Measurements from ENCODE around the gene VPS35L.

VPS35L gene

GRCh38 chr16:19563377-19563776 lies 7.9 kb downstream of the VPS35L start:
- peak overlapping the region in 1 of 2 donors; percentile 17 for H3K27ac Mint-ChIP-seq
- no peak overlapping the region for H3K4me3 Mint-ChIP-seq
- no peak for ATAC-seq
- DNase-seq, result no peak
- H3K4me1 Mint-ChIP-seq, result peaks cover 17% of the 10 kb centered on the region
- H3K9me3 Mint-ChIP-seq, result no peaks in the 10 kb centered on the region
- no peaks in the 10 kb centered on the region for H3K27me3 Mint-ChIP-seq

GRCh38 chr16:19566362-19566761 lies 10.9 kb downstream of the VPS35L start:
- peaks cover 6% of the 10 kb centered on the region for H3K4me1 Mint-ChIP-seq
- H3K9me3 Mint-ChIP-seq, result no peaks in the 10 kb centered on the region
- ATAC-seq, result no peak
- DNase-seq, result no peak
- no peak overlapping the region for H3K4me3 Mint-ChIP-seq
- H3K27me3 Mint-ChIP-seq, result no peaks in the 10 kb centered on the region
- no peak overlapping the region for H3K27ac Mint-ChIP-seq

GRCh38 chr16:19567560-19567959 lies 12.1 kb downstream of the VPS35L start:
- Mint-ChIP-seq H3K4me3 (no peak overlapping the region), H3K27me3 (no peaks in the 10 kb centered on the region), H3K9me3 (no peaks in the 10 kb centered on the region), H3K27ac (no peak overlapping the region), H3K4me1 (no peaks in the 10 kb centered on the region)
- ATAC-seq, result no peak
- DNase-seq, result no peak

DNA sequence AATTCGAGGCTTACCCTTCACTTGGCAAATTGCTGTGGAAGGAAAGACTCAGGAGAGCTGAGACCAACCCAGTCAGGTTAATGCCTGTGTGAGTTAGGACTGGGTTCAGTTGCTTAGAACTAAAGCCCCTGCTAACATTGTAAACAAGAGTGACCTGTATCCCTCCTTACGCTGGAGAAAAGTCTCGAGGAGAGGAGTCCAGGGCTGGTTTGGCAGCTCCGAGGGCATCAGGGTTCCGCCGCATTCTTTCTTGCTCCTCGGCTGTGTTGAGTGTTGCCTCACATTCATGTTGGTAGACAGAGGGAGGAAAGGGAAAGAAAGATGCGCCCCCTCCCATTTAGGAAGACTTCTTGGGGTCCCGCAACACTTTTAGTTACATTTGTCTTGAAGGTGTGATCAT lies 18.5 kb downstream of the VPS35L start:
- DNase-seq (no peak), ATAC-seq (no peak)
- no peaks in the 10 kb centered on the region for H3K4me1 Mint-ChIP-seq
- H3K9me3 Mint-ChIP-seq, result no peaks in the 10 kb centered on the region
- H3K27ac Mint-ChIP-seq, result no peak overlapping the region
- H3K27me3 Mint-ChIP-seq, result no peaks in the 10 kb centered on the region
- no peak overlapping the region for H3K4me3 Mint-ChIP-seq

GRCh38 chr16:19574615-19575014 lies 19.1 kb downstream of the VPS35L start:
- ATAC-seq (no peak), DNase-seq (no peak)
- Mint-ChIP-seq H3K9me3 (no peaks in the 10 kb centered on the region), H3K4me1 (no peaks in the 10 kb centered on the region), H3K27me3 (no peaks in the 10 kb centered on the region), H3K4me3 (no peak overlapping the region), H3K27ac (no peak overlapping the region)

- peak overlapping the region in 1 of 2 donors; percentile 74 for H3K27ac Mint-ChIP-seq
- no peak for ATAC-seq
- H3K4me3 Mint-ChIP-seq, result no peak overlapping the region
- DNase-seq, result no peak
- peaks cover 0 to 7% of the 10 kb centered on the region in 2 donors for H3K9me3 Mint-ChIP-seq
- H3K4me1 Mint-ChIP-seq, result no peaks in the 10 kb centered on the region
- H3K27me3 Mint-ChIP-seq, result no peaks in the 10 kb centered on the region
Measured at GRCh38 chr16:19578378-19578971, 23.0 kb downstream of the VPS35L start.

DNA sequence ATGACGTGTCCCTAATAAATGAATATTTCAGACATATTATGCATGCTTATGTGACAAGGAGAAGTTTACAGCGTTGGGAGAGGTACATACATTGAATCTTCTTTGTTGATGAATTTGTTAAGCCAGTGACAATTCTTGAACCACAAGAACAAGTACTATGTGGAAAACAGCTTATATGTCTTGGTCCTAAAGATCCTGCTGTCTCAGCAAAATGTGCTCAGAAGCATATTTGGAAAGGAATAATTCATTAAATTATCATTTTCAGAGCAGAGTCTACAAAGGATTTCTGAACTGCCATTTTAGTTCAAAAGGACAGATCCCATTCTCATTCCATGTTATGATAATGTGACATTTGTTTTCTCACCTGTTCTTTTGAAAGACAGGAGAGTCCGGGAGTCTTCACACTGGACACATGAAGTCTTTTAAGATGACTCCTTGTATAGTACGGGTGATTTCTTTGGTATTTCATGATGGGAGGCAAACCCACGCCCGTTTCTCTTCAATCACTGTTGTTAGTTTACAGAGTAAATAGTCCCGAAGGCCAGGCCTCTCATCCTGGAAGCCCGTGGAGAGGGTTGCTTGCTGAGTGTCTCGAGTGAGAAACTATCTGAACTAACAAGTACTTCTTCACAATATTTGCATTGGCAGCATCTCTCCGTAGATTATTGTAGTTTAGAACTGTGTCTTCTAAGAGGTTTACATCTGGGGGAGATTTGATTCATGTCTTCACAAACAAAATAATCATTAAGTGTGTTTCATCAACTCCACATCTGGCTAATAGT lies 26.7 kb downstream of the VPS35L start:
- Mint-ChIP-seq H3K27ac (no peak overlapping the region), H3K4me3 (no peak overlapping the region), H3K27me3 (no peaks in the 10 kb centered on the region)

DNA sequence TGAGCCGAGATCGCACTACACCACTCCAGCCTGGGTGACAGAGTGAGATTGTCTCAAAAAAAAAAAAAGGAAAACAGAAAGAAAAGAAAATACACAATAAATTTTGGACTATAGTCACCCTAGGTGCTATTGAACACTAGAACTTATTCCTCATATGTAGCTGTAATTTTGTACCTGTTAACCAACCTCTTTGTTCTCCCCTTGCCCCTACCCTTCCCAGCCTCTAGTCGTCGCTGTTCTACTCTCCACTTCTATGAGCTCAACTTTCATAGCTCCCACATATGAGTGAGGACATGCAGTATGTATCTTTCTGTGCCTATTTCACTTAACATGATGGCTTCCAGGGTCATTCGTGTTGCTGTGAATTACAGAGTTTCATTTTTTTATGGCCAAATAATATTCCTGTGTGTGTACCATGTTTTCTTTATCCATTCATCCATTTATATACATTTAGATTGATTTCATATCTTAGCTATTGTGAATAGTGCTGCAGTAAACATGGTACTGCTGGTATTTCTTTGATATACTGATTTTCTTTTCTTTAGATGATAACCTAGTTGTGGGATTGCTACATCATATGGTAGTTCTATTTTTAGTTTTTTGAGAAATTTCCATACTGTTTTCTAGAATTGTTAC lies 28.3 kb downstream of the VPS35L start:
- Mint-ChIP-seq H3K9me3 (peaks cover 0 to 7% of the 10 kb centered on the region in 2 donors), H3K4me1 (peaks cover 4% of the 10 kb centered on the region), H3K27ac (peak overlapping the region in 1 of 2 donors; percentile 35), H3K4me3 (no peak overlapping the region), H3K27me3 (no peaks in the 10 kb centered on the region)
- DNase-seq (peak; percentile 4 to 13), ATAC-seq (peak; percentile 54)

More for the DNA sequence above, 26.7 kb downstream of the VPS35L start:
- ATAC-seq (no peak), DNase-seq (no peak)
- Mint-ChIP-seq H3K9me3 (peaks cover 0 to 7% of the 10 kb centered on the region in 2 donors), H3K4me1 (no peaks in the 10 kb centered on the region)

DNA sequence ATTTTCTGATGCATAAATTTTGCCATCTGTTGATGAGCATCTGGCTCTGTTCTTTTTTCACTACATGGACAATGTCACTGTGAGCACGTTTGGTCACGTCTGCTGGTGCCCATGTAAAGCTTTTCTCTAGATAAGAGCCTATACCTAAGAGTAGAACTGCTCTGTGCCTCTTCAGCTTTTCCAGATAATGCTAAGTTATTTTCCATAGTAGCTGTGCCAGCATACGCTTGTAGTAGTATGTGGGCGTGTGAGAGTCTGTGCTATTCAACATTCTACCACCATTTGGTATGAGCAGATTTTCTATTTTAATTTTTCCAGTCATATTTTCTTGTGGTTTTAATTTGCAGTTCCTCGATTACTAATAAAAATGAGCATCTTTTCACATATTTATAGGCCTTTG lies 33.2 kb downstream of the VPS35L start:
- Mint-ChIP-seq H3K27ac (no peak overlapping the region), H3K4me3 (no peak overlapping the region), H3K27me3 (no peaks in the 10 kb centered on the region), H3K9me3 (no peaks in the 10 kb centered on the region), H3K4me1 (peaks cover 10% of the 10 kb centered on the region)
- no peak for DNase-seq
- no peak for ATAC-seq

- H3K9me3 Mint-ChIP-seq, result no peaks in the 10 kb centered on the region
- peak overlapping the region in 1 of 2 donors; percentile 50 for H3K27ac Mint-ChIP-seq
- peaks cover 10% of the 10 kb centered on the region for H3K4me1 Mint-ChIP-seq
- no peak overlapping the region for H3K4me3 Mint-ChIP-seq
- H3K27me3 Mint-ChIP-seq, result no peaks in the 10 kb centered on the region
- DNase-seq (no peak), ATAC-seq (no peak)
Measured at GRCh38 chr16:19589106-19589505, 33.6 kb downstream of the VPS35L start.

GRCh38 chr16:19589771-19590302 lies 34.3 kb downstream of the VPS35L start:
- Mint-ChIP-seq H3K4me3 (no peak overlapping the region), H3K27ac (peak overlapping the region in 1 of 2 donors; percentile 91), H3K27me3 (no peaks in the 10 kb centered on the region), H3K4me1 (peaks cover 10% of the 10 kb centered on the region), H3K9me3 (no peaks in the 10 kb centered on the region)
- no peak for DNase-seq
- ATAC-seq, result no peak

GRCh38 chr16:19595043-19595767 lies 39.7 kb downstream of the VPS35L start:
- no peaks in the 10 kb centered on the region for H3K9me3 Mint-ChIP-seq
- peak overlapping the region in 1 of 2 donors; percentile 62 for H3K27ac Mint-ChIP-seq
- DNase-seq (no peak), ATAC-seq (no peak)
- H3K4me1 Mint-ChIP-seq, result no peaks in the 10 kb centered on the region
- no peak overlapping the region for H3K4me3 Mint-ChIP-seq
- H3K27me3 Mint-ChIP-seq, result no peaks in the 10 kb centered on the region

GRCh38 chr16:19598805-19599510 lies 43.5 kb downstream of the VPS35L start:
- Mint-ChIP-seq H3K4me3 (no peak overlapping the region), H3K27ac (peak overlapping the region in 1 of 2 donors; percentile 21), H3K4me1 (no peaks in the 10 kb centered on the region), H3K27me3 (no peaks in the 10 kb centered on the region), H3K9me3 (no peaks in the 10 kb centered on the region)
- DNase-seq (no peak), ATAC-seq (no peak)

GRCh38 chr16:19599968-19600716 lies 44.6 kb downstream of the VPS35L start:
- DNase-seq, result no peak
- Mint-ChIP-seq H3K27me3 (no peaks in the 10 kb centered on the region), H3K4me1 (no peaks in the 10 kb centered on the region), H3K4me3 (no peak overlapping the region), H3K9me3 (no peaks in the 10 kb centered on the region), H3K27ac (no peak overlapping the region)
- no peak for ATAC-seq

Data from stimulated activated naive CD8-positive, alpha-beta T cell treated with anti-CD3 and anti-CD28 coated beads, Interleukin-15, amount 100 ng/mL, for 72 hours (primary cell).